ENCODE data around the gene CCL27.

CCL27 gene

DNA sequence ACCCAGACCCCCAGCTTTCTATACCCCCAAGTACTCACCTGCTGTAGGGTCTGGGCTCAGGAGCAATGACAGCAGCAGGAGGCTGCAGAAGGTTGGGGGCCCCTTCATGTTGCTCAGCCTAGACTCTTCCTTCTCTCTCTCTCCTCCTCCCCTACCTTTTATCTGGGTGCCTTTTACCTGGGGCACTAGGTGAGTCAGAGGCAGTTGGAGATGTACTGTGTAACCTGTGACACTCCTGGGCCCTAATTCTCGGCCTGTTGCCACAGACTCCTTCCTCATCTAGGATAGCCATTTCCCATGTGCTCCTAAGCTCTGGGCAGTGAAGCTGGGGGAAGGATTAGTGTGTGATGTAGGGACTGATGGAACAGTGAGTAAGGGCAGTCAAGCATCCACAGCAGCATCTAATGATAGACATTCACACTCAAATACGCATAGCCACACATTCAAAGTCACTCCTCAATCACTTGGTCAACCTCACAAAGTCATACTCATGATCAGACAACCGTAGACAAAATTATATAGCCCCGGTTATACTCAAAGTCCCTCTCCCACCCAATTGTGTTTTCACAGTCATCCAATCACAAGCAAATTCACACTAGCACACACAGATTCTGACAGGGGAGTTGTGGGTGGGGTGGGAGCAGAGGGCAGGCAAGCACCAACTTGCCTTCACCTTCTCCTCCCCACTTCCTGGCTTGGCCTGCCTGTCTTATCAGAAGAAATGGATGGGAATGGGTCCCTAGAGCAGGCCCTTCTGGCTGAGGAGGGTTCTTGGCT is at the start of gene CCL27:
TSS of gene CCL27 (minus strand) at position 132 of the 777 bp plus-strand sequence. CDS start at position 108, 24 bp downstream.
- Mint-ChIP-seq H3K36me3 (peaks cover 17% of the 10 kb centered on the region), H3K4me1 (peaks cover 19% of the 10 kb centered on the region), H3K4me3 (no peak within 1 kb of the TSS), H3K9me3 (no peaks in the 10 kb centered on the region), H3K27ac (no peak within 1 kb of the TSS), H3K27me3 (no peaks in the 10 kb centered on the region)
- no peak for ATAC-seq

DNA sequence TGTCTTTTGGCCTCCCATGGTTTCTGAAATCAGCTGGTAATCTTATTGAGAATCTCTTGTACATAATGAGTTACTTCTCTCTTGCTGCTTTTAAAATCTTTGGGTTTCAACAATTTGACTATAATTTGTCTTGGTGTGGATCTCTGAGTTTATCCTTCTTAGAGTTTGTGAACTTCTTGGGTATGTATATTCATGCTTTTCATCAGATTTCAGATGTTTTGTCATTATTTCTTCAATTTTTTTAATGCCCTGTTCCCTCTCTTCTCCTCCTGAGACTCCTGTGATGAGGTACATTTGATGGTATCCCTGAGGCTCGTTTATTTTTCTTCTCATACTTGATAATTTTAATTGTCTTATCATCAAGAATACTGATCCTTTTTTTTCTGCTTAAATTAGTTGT is 49.7 kb upstream of the CCL27 start:
- no peak overlapping the region for H3K27ac Mint-ChIP-seq
- peaks cover 51% of the 10 kb centered on the region for H3K27me3 Mint-ChIP-seq
- no peaks in the 10 kb centered on the region for H3K9me3 Mint-ChIP-seq
- no peaks in the 10 kb centered on the region for H3K36me3 Mint-ChIP-seq
- no peak overlapping the region for H3K4me3 Mint-ChIP-seq
- H3K4me1 Mint-ChIP-seq: peaks cover 8% of the 10 kb centered on the region
- no peak for ATAC-seq

- H3K27me3 Mint-ChIP-seq: peaks cover 47% of the 10 kb centered on the region
- no peaks in the 10 kb centered on the region for H3K36me3 Mint-ChIP-seq
- H3K4me1 Mint-ChIP-seq: peaks cover 15% of the 10 kb centered on the region
- no peak for ATAC-seq
- H3K4me3 Mint-ChIP-seq: no peak within 1 kb of the TSS
- no peak within 1 kb of the TSS for H3K27ac Mint-ChIP-seq
- H3K9me3 Mint-ChIP-seq: no peaks in the 10 kb centered on the region
Measured at GRCh38 chr9:34710023-34710422, 47.6 kb upstream of the CCL27 start, which contains the start of gene CCL21. Gene CCL21, minus strand, starts transcription at chr9:34710136. Its CDS starts 70 bp downstream, at chr9:34710066.

DNA sequence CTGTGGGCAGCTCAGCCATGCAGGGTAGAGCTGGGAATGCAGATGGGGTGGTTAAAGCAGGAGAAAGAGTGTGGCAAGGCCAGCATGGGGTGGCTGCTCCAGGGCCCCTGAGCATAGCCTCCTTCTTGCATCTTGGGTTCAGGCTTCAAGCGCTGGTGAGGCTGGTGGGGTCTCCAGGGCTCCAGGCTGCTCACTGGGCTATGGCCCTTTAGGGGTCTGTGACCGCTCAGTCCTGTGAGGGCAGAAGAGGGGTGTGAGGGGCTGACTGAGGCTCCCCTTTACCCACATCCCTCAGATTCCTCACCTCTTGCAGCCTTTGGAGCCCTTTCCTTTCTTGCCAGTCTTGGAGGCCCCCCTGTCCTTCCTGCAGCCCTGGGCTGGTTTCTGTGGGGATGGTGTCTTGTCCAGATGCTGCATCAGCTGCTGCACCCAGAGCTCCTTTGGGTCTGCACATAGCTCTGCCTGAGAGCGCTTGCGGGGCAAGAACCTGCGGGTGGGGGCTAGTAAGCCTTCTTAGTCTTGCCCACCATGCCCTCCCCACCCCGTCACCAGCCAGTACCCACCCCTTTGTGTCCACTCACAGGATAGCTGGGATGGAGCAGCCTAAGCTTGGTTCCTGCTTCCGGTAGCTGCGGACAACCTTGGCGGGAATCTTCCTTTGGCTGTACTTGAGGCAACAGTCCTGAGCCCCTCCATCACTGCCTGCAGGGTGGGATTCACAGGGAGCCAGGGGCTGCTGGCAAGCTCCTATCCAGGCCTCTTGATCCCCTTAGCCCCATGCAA is 46.9 kb upstream of the CCL27 start:
- no peaks in the 10 kb centered on the region for H3K9me3 Mint-ChIP-seq
- H3K27ac Mint-ChIP-seq: no peak overlapping the region
- peaks cover 41% of the 10 kb centered on the region for H3K27me3 Mint-ChIP-seq
- H3K36me3 Mint-ChIP-seq: no peaks in the 10 kb centered on the region
- no peak overlapping the region for H3K4me3 Mint-ChIP-seq
- ATAC-seq: no peak
- peaks cover 15% of the 10 kb centered on the region for H3K4me1 Mint-ChIP-seq

- H3K4me3 Mint-ChIP-seq: no peak overlapping the region
- peaks cover 18% of the 10 kb centered on the region for H3K27me3 Mint-ChIP-seq
- ATAC-seq: peak; percentile 43
- peaks cover 16% of the 10 kb centered on the region for H3K4me1 Mint-ChIP-seq
- H3K9me3 Mint-ChIP-seq: no peaks in the 10 kb centered on the region
- H3K27ac Mint-ChIP-seq: no peak overlapping the region
- H3K36me3 Mint-ChIP-seq: no peaks in the 10 kb centered on the region
Measured at GRCh38 chr9:34707130-34707529, 44.7 kb upstream of the CCL27 start.

DNA sequence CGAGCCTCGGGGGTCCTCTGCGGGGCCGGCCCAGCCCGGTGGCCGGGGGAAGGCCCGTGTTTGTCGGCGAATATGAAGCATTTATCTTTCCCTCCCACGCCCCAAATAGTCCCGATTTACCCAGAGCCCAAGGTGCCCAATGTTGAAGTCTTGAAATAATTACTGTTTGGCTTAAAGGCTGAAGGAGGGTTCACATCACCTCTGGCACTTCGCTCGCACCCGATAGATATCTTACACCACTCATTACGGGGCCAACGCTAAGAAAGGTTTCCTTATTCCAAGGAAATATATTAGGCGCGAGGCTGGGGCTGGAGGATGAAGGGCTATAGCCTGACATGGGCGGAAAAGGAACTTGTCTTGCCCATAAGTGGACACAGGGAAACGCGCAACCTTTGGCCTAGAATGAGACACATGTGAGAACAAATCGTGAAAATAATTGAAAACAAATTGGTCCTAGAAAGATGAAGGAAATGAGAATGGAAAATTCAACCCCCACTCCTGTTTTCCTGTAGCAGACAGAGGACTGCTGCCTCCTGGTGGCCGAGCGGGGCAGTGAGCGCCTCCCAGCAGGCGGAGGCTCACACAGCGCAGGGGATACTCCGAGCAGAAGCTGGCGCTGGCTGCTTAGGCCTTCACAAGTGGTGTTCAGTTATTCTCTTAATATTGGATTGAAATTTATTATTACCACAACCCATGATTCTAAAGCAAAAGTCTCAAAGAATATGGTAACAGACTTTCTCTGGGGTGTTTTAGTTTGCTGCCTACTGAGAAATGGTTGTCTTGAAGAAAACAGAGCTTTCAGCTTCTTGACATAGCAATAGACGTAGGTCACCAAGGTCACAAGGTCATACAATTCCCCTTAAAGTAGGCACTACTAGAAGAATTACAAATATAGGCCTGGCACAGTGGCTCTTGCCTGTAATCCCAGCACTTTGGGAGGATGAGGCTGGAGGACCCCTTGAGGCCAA is 39.6 kb upstream of the CCL27 start:
- peaks cover 16% of the 10 kb centered on the region for H3K27me3 Mint-ChIP-seq
- H3K36me3 Mint-ChIP-seq: no peaks in the 10 kb centered on the region
- ATAC-seq: peak; percentile 87
- peaks cover 12% of the 10 kb centered on the region for H3K4me1 Mint-ChIP-seq
- H3K27ac Mint-ChIP-seq: no peak overlapping the region
- H3K9me3 Mint-ChIP-seq: no peaks in the 10 kb centered on the region
- H3K4me3 Mint-ChIP-seq: peak overlapping the region; percentile 72

- Mint-ChIP-seq H3K4me1 (peaks cover 7% of the 10 kb centered on the region), H3K9me3 (no peaks in the 10 kb centered on the region), H3K27me3 (peaks cover 16% of the 10 kb centered on the region), H3K27ac (no peak overlapping the region), H3K36me3 (no peaks in the 10 kb centered on the region), H3K4me3 (peak overlapping the region; percentile 72)
- peak; percentile 84 for ATAC-seq
Measured at GRCh38 chr9:34701023-34701768, 38.7 kb upstream of the CCL27 start.

- H3K36me3 Mint-ChIP-seq: no peaks in the 10 kb centered on the region
- no peaks in the 10 kb centered on the region for H3K9me3 Mint-ChIP-seq
- H3K27ac Mint-ChIP-seq: no peak overlapping the region
- no peak overlapping the region for H3K4me3 Mint-ChIP-seq
- no peak for ATAC-seq
- no peaks in the 10 kb centered on the region for H3K4me1 Mint-ChIP-seq
- H3K27me3 Mint-ChIP-seq: peaks cover 18% of the 10 kb centered on the region
Measured at GRCh38 chr9:34694811-34695210, 32.4 kb upstream of the CCL27 start.

DNA sequence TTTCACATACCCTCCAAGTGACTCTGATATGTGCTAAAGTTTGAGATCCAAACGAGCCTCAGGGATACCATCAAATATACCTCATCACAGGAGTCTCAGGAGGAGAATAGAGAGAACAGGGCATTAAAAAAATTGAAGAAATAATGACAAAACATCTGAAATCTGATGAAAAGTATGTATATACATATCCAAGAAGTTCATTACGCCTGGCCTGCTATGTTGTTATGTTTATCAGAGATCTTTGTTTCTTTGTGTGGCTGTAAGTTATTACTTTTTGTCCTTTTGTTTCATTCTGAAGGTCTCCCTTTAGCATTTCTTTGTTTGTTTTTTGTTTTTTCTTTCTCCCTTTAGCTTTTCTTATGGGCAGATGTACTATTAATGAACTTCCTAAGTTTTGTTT is 31.1 kb upstream of the CCL27 start:
- H3K27me3 Mint-ChIP-seq: peaks cover 26% of the 10 kb centered on the region
- H3K27ac Mint-ChIP-seq: no peak overlapping the region
- no peaks in the 10 kb centered on the region for H3K9me3 Mint-ChIP-seq
- no peak overlapping the region for H3K4me3 Mint-ChIP-seq
- ATAC-seq: no peak
- no peaks in the 10 kb centered on the region for H3K36me3 Mint-ChIP-seq
- no peaks in the 10 kb centered on the region for H3K4me1 Mint-ChIP-seq

DNA sequence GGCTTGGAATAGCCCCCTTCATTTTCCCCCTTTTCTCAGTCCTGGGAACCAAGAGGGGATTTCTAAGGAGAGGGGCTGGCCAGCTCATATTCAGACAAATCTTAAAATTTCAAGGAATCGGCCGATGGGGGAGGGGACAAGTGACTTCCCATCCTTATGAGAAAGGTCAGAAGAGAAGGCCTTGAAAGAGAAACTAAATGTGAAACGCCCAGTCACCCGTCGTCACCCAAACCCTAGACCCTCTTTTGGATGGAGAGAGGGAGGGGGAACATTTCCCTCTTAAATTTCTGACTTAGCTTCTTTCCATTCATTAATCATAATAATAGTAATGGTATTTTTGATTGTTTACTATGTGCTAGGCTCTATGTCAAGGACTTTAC is 29.5 kb upstream of the CCL27 start:
- H3K27me3 Mint-ChIP-seq: peaks cover 33% of the 10 kb centered on the region
- no peak overlapping the region for H3K4me3 Mint-ChIP-seq
- no peak overlapping the region for H3K27ac Mint-ChIP-seq
- H3K4me1 Mint-ChIP-seq: peaks cover 2% of the 10 kb centered on the region
- H3K36me3 Mint-ChIP-seq: no peaks in the 10 kb centered on the region
- no peaks in the 10 kb centered on the region for H3K9me3 Mint-ChIP-seq
- ATAC-seq: no peak

- H3K27me3 Mint-ChIP-seq: peaks cover 33% of the 10 kb centered on the region
- H3K4me3 Mint-ChIP-seq: no peak within 1 kb of the TSS
- no peaks in the 10 kb centered on the region for H3K9me3 Mint-ChIP-seq
- H3K4me1 Mint-ChIP-seq: peaks cover 7% of the 10 kb centered on the region
- H3K27ac Mint-ChIP-seq: no peak within 1 kb of the TSS
- no peak for ATAC-seq
- H3K36me3 Mint-ChIP-seq: no peaks in the 10 kb centered on the region
Measured at GRCh38 chr9:34690983-34691935, 28.8 kb upstream of the CCL27 start, which contains the start of gene CCL19. Gene CCL19, minus strand, starts transcription at chr9:34691276. Its CDS starts 137 bp downstream, at chr9:34691139.

- Mint-ChIP-seq H3K27me3 (peaks cover 33% of the 10 kb centered on the region), H3K9me3 (no peaks in the 10 kb centered on the region), H3K4me3 (no peak overlapping the region), H3K36me3 (no peaks in the 10 kb centered on the region), H3K4me1 (peaks cover 7% of the 10 kb centered on the region), H3K27ac (no peak overlapping the region)
- ATAC-seq: no peak
Measured at GRCh38 chr9:34689512-34689911, 27.1 kb upstream of the CCL27 start.

DNA sequence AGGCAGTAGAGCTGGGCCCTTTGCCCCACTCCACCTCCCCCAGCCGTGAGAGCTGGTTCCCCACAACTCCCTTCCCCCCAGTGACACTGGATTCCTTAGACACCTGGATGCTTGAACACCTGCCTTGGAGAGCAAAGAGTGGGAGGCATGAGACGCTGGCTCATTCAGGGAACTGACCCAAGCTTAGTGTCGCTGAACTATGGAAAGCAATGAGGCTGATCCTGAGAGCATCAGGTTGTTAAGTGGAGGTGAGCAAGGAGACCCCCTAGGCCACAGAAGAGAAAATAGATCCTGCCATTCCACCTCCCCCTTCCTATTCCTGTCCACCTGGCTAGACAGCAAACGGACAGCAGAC is 26.6 kb upstream of the CCL27 start:
- no peaks in the 10 kb centered on the region for H3K9me3 Mint-ChIP-seq
- H3K36me3 Mint-ChIP-seq: no peaks in the 10 kb centered on the region
- H3K4me3 Mint-ChIP-seq: no peak overlapping the region
- no peak for ATAC-seq
- H3K4me1 Mint-ChIP-seq: peaks cover 7% of the 10 kb centered on the region
- H3K27me3 Mint-ChIP-seq: peaks cover 33% of the 10 kb centered on the region
- no peak overlapping the region for H3K27ac Mint-ChIP-seq

Data from stimulated activated memory B cell treated with anti-CD40 and anti-IgM and Interleukin-4, amounts not matched to agents 10 μg/mL and 1 μg/mL and 100 μg/mL, for 72 hours (primary cell).